Measurements from ENCODE around the gene S100G.

DNA sequence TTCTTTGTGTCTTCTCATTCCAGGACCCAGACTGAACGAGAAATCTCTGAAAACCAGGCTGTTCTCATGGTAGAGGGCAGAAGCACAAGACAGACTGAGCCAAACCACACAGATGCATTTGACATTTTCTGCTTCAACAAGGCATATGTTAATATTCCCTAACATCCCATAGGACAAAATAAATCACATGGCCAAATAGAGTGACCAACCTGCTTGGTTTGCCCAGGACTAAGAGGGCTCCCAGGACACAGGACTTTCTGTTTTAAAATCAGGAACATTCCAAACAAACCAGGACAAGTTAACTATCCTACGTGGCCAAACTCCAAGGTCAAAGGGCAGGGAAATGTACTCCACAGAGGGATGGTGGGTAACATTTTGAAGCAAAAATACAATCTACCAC lies 50.8 kb downstream of the S100G start:
- TF ChIP-seq POLR2A (IDR thresholded peaks at IDR 0.05): no peak
- TF ChIP-seq, protein P1, sequence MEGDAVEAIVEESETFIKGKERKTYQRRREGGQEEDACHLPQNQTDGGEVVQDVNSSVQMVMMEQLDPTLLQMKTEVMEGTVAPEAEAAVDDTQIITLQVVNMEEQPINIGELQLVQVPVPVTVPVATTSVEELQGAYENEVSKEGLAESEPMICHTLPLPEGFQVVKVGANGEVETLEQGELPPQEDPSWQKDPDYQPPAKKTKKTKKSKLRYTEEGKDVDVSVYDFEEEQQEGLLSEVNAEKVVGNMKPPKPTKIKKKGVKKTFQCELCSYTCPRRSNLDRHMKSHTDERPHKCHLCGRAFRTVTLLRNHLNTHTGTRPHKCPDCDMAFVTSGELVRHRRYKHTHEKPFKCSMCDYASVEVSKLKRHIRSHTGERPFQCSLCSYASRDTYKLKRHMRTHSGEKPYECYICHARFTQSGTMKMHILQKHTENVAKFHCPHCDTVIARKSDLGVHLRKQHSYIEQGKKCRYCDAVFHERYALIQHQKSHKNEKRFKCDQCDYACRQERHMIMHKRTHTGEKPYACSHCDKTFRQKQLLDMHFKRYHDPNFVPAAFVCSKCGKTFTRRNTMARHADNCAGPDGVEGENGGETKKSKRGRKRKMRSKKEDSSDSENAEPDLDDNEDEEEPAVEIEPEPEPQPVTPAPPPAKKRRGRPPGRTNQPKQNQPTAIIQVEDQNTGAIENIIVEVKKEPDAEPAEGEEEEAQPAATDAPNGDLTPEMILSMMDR (IDR thresholded peaks at IDR 0.05): no peak

Measured in Peyer's patch (tissue), 4 donors.